HEK293T (cell line): ENCODE measurements around the gene ZNF511.

ENCODE experiments used
- CTCF ChIA-PET: fragments of 350-600 bp; formaldehyde crosslinking; extraction: SDS; loops from one replicate; lab custom pipeline; 2021; ENCODE audit warnings: antibody characterized with exemption, inconsistent platforms; lab: Yijun Ruan, JAX
- POLR2A ChIA-PET: fragments of 350-600 bp; formaldehyde crosslinking; extraction: SDS; loops from one replicate; lab custom pipeline; 2020; ENCODE audit warnings: antibody characterized with exemption, inconsistent platforms; lab: Yijun Ruan, JAX
- DNase-seq: peaks from one replicate; pipeline ENCODE4 v3.0.0; 2012; ENCODE audit warnings: mixed read lengths; ENCODE audit errors: extremely low spot score
- ARNT ChIP-seq: fragments of 450-650 bp; IDR thresholded peaks from 2 replicates; pipeline ENCODE4 v1.6.1; 2017; ENCODE audit warnings: mild to moderate bottlenecking
- BHLHE40 ChIP-seq: fragments of 450-650 bp; IDR thresholded peaks from 2 replicates; pipeline ENCODE4 v1.6.1; 2016; ENCODE audit warnings: mild to moderate bottlenecking, moderate library complexity, borderline replicate concordance
- CTBP1 ChIP-seq: fragments of 450-650 bp; IDR thresholded peaks from 2 replicates; pipeline ENCODE4 v1.6.1; 2016; ENCODE audit warnings: borderline replicate concordance
- ELF4 ChIP-seq: fragments of 450-650 bp; IDR thresholded peaks from 2 replicates; pipeline ENCODE4 v1.6.1; 2017; ENCODE audit warnings: antibody characterized with exemption
- FOXA1 ChIP-seq: fragments of 450-650 bp; IDR thresholded peaks from 2 replicates; pipeline ENCODE4 v1.6.1; 2016; ENCODE audit warnings: mild to moderate bottlenecking
- FOXK2 ChIP-seq: fragments of 450-650 bp; IDR thresholded peaks from 2 replicates; pipeline ENCODE4 v1.6.1; 2016; ENCODE audit warnings: mild to moderate bottlenecking
- FOXM1 ChIP-seq: fragments of 450-650 bp; IDR thresholded peaks from 2 replicates; pipeline ENCODE4 v1.6.1; 2017; ENCODE audit warnings: mild to moderate bottlenecking, borderline replicate concordance
- HDGF ChIP-seq: fragments of 450-650 bp; IDR thresholded peaks from 2 replicates; pipeline ENCODE4 v1.6.1; 2017; ENCODE audit warnings: antibody characterized with exemption, borderline replicate concordance
- L3MBTL2 ChIP-seq: fragments of 450-650 bp; conservative IDR thresholded peaks from 2 replicates; pipeline ENCODE4 v1.6.1; 2016; ENCODE audit warnings: mild to moderate bottlenecking
- LEF1 ChIP-seq: fragments of 450-650 bp; IDR thresholded peaks from 2 replicates; pipeline ENCODE4 v1.6.1; 2017; ENCODE audit warnings: mild to moderate bottlenecking, borderline replicate concordance
- NFRKB ChIP-seq: fragments of 450-650 bp; IDR thresholded peaks from 2 replicates; pipeline ENCODE4 v1.6.1; 2016; ENCODE audit warnings: mild to moderate bottlenecking, moderate library complexity
- PKNOX1 ChIP-seq: fragments of 450-650 bp; IDR thresholded peaks from 2 replicates; pipeline ENCODE4 v1.6.1; 2016
- SP1 ChIP-seq: fragments of 450-650 bp; IDR thresholded peaks from 2 replicates; pipeline ENCODE4 v1.6.1; 2017
- SUZ12 ChIP-seq: fragments of 450-650 bp; IDR thresholded peaks from 2 replicates; pipeline ENCODE4 v1.6.1; 2016; ENCODE audit warnings: mild to moderate bottlenecking
- TARDBP ChIP-seq: fragments of 450-650 bp; IDR thresholded peaks from 2 replicates; pipeline ENCODE4 v1.6.1; 2016
- ZNF384 ChIP-seq: fragments of 450-650 bp; IDR thresholded peaks from 2 replicates; pipeline ENCODE4 v1.6.1; 2016

The ZNF511 gene

GRCh38 chr10:133278577-133279265, 30.0 kb upstream of the ZNF511 start:
- no peak for DNase-seq
- no peak for TF ChIP-seq TARDBP
- TF ChIP-seq FOXA1, result no peak
- no peak for TF ChIP-seq L3MBTL2
- TF ChIP-seq CTBP1, result no peak
- no peak for TF ChIP-seq ELF4
- no peak for TF ChIP-seq SUZ12
- no peak for TF ChIP-seq SP1
- no peak for TF ChIP-seq HDGF
- TF ChIP-seq ZNF384, result no peak
- TF ChIP-seq ARNT, result no peak
- no peak for TF ChIP-seq FOXK2
- no peak for TF ChIP-seq BHLHE40
- no peak for TF ChIP-seq NFRKB
- TF ChIP-seq LEF1, result no peak
- no peak for TF ChIP-seq PKNOX1
- no peak for TF ChIP-seq FOXM1
- ChIA-PET POLR2A (interaction anchor here (1.4 kb wide), 1 partner anchor 15 kb away, joined by 3 read pairs; no protein-coding TSS in a partner anchor), CTCF (interaction anchor here (1.1 kb wide), 1 partner anchor 35 kb away, joined by 3 read pairs; no protein-coding TSS in a partner anchor)

- DNase-seq, result no peak
- no peak for TF ChIP-seq PKNOX1
- no peak for TF ChIP-seq SP1
- TF ChIP-seq L3MBTL2, result no peak
- no peak for TF ChIP-seq FOXK2
- TF ChIP-seq TARDBP, result no peak
- no peak for TF ChIP-seq FOXM1
- TF ChIP-seq ARNT, result no peak
- no peak for TF ChIP-seq LEF1
- TF ChIP-seq HDGF, result no peak
- TF ChIP-seq CTBP1, result no peak
- TF ChIP-seq NFRKB, result no peak
- no peak for TF ChIP-seq SUZ12
- TF ChIP-seq FOXA1, result no peak
- no peak for TF ChIP-seq ZNF384
- TF ChIP-seq BHLHE40, result no peak
- TF ChIP-seq ELF4, result no peak
- CTCF ChIA-PET, result no interaction called here
- POLR2A ChIA-PET, result no interaction called here
Observed at GRCh38 chr10:133279326-133280226, 29.1 kb upstream of the ZNF511 start.

GRCh38 chr10:133280391-133281059, 28.2 kb upstream of the ZNF511 start:
- DNase-seq, result no peak
- CTCF ChIA-PET, result no interaction called here
- TF ChIP-seq SP1, result no peak
- TF ChIP-seq NFRKB, result no peak
- TF ChIP-seq HDGF, result no peak
- TF ChIP-seq LEF1, result no peak
- no peak for TF ChIP-seq ZNF384
- no peak for TF ChIP-seq FOXA1
- no peak for TF ChIP-seq L3MBTL2
- no peak for TF ChIP-seq FOXK2
- TF ChIP-seq ARNT, result no peak
- POLR2A ChIA-PET, result no interaction called here

- TF ChIP-seq ELF4, result no peak
- no peak for TF ChIP-seq SP1
- TF ChIP-seq NFRKB, result no peak
- TF ChIP-seq ZNF384, result no peak
- TF ChIP-seq FOXA1, result no peak
- no peak for TF ChIP-seq FOXM1
- no peak for TF ChIP-seq L3MBTL2
- TF ChIP-seq LEF1, result no peak
- no peak for TF ChIP-seq HDGF
- no peak for TF ChIP-seq CTBP1
- no peak for TF ChIP-seq TARDBP
- no peak for TF ChIP-seq PKNOX1
- TF ChIP-seq FOXK2, result no peak
- TF ChIP-seq ARNT, result no peak
- TF ChIP-seq BHLHE40, result no peak
- TF ChIP-seq SUZ12, result no peak
- ChIA-PET POLR2A (no interaction called here), CTCF (no interaction called here)
- DNase-seq, result no peak
Observed at GRCh38 chr10:133281084-133281483, 27.6 kb upstream of the ZNF511 start.

GRCh38 chr10:133281628-133282372, 26.9 kb upstream of the ZNF511 start:
- TF ChIP-seq FOXM1 (no peak), NFRKB (no peak), TARDBP (no peak), ELF4 (no peak), FOXA1 (no peak), ZNF384 (no peak), FOXK2 (no peak), SUZ12 (no peak), BHLHE40 (no peak), SP1 (no peak), HDGF (no peak), CTBP1 (no peak), L3MBTL2 (no peak), PKNOX1 (no peak)
- ChIA-PET CTCF (no interaction called here), POLR2A (no interaction called here)
- DNase-seq, result no peak
